ENCODE results near the gene GLCE.
"Not testable (repeated sequence)": the region's sequence is repeated elsewhere in the genome, so short reads cannot be mapped to it uniquely, and the experiment has no call there.

GLCE gene

DNA sequence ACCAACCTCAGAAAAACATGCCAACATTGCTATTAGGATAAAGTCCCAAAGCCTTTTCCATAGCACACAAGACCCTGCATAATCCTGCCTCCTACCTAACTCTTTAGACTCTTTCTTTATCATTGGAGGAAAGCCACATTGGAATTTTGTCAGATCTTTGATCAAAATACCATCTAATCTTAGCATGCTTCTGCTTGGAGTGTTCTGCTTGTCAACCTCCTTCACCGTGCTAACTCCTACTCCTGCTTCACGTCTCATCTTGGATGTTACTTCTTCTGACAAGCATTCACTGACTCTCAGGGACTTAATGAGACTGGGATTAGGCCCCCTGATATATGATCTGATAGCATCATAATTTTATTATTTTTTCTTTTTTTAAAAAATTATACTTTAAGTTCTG lies 7.4 kb upstream of the GLCE start:
- Histone ChIP-seq H3K4me1 (ENCODE audit: control insufficient read depth, insufficient read depth, low read length) (peaks cover 28% of the 10 kb centered on the region), H3K9me3 (ENCODE audit: control insufficient read depth, low read length) (no peaks in the 10 kb centered on the region), H3K27me3 (ENCODE audit: control insufficient read depth, insufficient read depth, low read length) (no peaks in the 10 kb centered on the region), H3K36me3 (ENCODE audit: control insufficient read depth, insufficient read depth, low read length) (no peaks in the 10 kb centered on the region), H3K9ac (ENCODE audit: low read length) (no peak overlapping the region), H3K4me3 (ENCODE audit: low read length) (no peak overlapping the region)

GRCh38 chr15:69153587-69153986 lies 6.8 kb upstream of the GLCE start:
- H3K9ac ChIP-seq (ENCODE audit: low read length); H3K4me3 ChIP-seq (ENCODE audit: low read length): not testable (repeated sequence)

GRCh38 chr15:69154078-69154477 lies 6.4 kb upstream of the GLCE start:
- Histone ChIP-seq H3K9ac (ENCODE audit: low read length) (no peak overlapping the region), H3K4me3 (ENCODE audit: low read length) (no peak overlapping the region), H3K9me3 (ENCODE audit: control insufficient read depth, low read length) (no peaks in the 10 kb centered on the region), H3K27me3 (ENCODE audit: control insufficient read depth, insufficient read depth, low read length) (no peaks in the 10 kb centered on the region), H3K36me3 (ENCODE audit: control insufficient read depth, insufficient read depth, low read length) (no peaks in the 10 kb centered on the region), H3K4me1 (ENCODE audit: control insufficient read depth, insufficient read depth, low read length) (peaks cover 28% of the 10 kb centered on the region)

More at GRCh38 chr15:69153587-69153986, 6.8 kb upstream of the GLCE start:
- H3K9me3 ChIP-seq (ENCODE audit: control insufficient read depth, low read length); H3K36me3 ChIP-seq (ENCODE audit: control insufficient read depth, insufficient read depth, low read length); H3K27me3 ChIP-seq (ENCODE audit: control insufficient read depth, insufficient read depth, low read length): not testable (repeated sequence)
- peaks cover 28% of the 10 kb centered on the region for H3K4me1 ChIP-seq (ENCODE audit: control insufficient read depth, insufficient read depth, low read length)

DNA sequence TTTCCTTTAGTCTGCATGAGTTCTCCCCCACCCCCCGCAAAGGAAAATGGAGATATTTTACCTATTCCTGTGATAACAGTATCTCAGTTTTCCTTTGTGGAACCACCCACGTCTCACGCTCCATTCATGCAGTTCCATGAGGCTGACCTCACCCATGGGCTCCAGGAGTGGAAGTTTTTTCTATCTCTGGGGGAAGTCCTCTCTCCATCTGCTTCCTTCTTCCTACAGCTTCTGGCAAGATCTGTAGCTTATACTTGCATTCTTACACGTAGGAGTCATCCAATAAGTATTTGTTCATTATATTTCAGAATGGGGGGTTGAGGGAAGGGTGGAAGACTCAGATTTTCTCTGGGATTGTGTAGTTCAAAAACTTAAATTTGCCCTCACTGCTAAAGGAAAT lies 5.8 kb upstream of the GLCE start:
- Histone ChIP-seq H3K36me3 (ENCODE audit: control insufficient read depth, insufficient read depth, low read length) (no peaks in the 10 kb centered on the region), H3K27me3 (ENCODE audit: control insufficient read depth, insufficient read depth, low read length) (no peaks in the 10 kb centered on the region), H3K9ac (ENCODE audit: low read length) (no peak overlapping the region), H3K4me1 (ENCODE audit: control insufficient read depth, insufficient read depth, low read length) (peaks cover 30% of the 10 kb centered on the region), H3K9me3 (ENCODE audit: control insufficient read depth, low read length) (no peaks in the 10 kb centered on the region), H3K4me3 (ENCODE audit: low read length) (no peak overlapping the region)

DNA sequence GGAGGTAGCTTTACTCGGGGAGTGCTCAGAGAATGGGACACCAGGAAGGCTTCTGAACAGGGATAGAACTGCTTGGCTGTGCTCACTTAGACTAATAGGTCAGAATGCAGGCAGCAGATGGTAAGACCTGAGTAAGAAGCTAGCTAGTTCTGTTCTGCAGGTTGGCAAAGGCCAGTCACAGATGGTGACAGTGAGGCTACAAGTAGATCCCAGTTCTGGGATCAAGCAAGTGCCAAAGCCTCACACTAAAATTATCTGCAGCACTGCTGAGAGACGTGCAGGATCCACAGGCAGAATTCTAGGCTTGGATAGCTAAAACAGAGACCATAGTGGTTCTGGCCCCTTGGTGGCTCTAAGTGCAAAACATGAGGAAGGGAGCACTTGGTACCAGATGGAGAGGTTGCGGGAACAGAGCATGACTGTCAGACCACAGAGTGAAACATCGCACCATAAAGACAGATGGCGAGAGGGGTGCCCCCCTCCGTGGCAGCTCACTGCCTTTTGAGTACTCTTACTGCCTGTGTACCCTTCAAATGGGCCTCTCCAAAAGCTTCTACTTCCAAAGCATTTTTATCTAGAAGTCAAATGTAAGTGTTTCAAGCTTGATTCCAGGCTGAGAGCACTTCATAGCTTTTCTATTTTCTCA lies 3.6 kb upstream of the GLCE start:
- H3K36me3 ChIP-seq (ENCODE audit: control insufficient read depth, insufficient read depth, low read length), result no peaks in the 10 kb centered on the region
- no peaks in the 10 kb centered on the region for H3K9me3 ChIP-seq (ENCODE audit: control insufficient read depth, low read length)
- H3K4me1 ChIP-seq (ENCODE audit: control insufficient read depth, insufficient read depth, low read length), result peaks cover 18% of the 10 kb centered on the region
- no peaks in the 10 kb centered on the region for H3K27me3 ChIP-seq (ENCODE audit: control insufficient read depth, insufficient read depth, low read length)
- no peak overlapping the region for H3K9ac ChIP-seq (ENCODE audit: low read length)
- no peak overlapping the region for H3K4me3 ChIP-seq (ENCODE audit: low read length)

DNA sequence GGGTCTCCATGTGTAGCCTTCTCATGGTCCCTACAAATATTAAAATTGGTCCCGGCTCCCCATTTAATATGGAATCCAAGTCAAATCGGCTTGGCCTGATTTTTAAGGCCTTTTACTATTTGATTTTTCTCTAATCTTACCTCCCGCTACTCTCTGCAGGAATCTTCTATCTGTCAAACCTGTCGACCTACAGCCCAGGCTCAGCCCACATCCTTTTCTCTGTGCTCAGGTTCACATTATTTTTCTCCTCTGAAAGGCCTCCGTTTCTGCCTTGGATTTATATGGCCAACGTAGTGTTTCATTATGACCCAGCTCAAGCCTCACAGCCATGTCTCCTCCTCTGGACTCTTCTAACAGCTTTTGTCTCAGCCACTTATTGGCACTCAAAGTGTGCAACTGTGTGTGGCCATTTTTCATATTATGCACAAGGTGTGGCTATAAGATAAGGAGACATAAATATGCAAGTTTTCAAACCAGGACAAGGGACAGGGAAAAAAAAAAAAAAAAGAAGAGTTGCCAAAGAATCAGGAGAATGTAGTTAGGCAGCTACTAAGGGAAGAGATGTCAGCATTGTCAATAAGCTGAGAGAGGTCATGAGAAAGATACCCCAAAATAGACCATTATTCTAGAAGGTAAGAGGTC lies 2.1 kb upstream of the GLCE start:
- Histone ChIP-seq H3K4me1 (ENCODE audit: control insufficient read depth, insufficient read depth, low read length) (peaks cover 24% of the 10 kb centered on the region), H3K9me3 (ENCODE audit: control insufficient read depth, low read length) (no peaks in the 10 kb centered on the region), H3K9ac (ENCODE audit: low read length) (no peak overlapping the region), H3K27me3 (ENCODE audit: control insufficient read depth, insufficient read depth, low read length) (no peaks in the 10 kb centered on the region), H3K36me3 (ENCODE audit: control insufficient read depth, insufficient read depth, low read length) (no peaks in the 10 kb centered on the region), H3K4me3 (ENCODE audit: low read length) (no peak overlapping the region)

- Histone ChIP-seq H3K36me3 (ENCODE audit: control insufficient read depth, insufficient read depth, low read length) (no peaks in the 10 kb centered on the region), H3K9me3 (ENCODE audit: control insufficient read depth, low read length) (no peaks in the 10 kb centered on the region), H3K4me1 (ENCODE audit: control insufficient read depth, insufficient read depth, low read length) (peaks cover 25% of the 10 kb centered on the region), H3K4me3 (ENCODE audit: low read length) (no peak overlapping the region), H3K27me3 (ENCODE audit: control insufficient read depth, insufficient read depth, low read length) (no peaks in the 10 kb centered on the region), H3K9ac (ENCODE audit: low read length) (no peak overlapping the region)
Measured at GRCh38 chr15:69158843-69159240, 1.6 kb upstream of the GLCE start.

DNA sequence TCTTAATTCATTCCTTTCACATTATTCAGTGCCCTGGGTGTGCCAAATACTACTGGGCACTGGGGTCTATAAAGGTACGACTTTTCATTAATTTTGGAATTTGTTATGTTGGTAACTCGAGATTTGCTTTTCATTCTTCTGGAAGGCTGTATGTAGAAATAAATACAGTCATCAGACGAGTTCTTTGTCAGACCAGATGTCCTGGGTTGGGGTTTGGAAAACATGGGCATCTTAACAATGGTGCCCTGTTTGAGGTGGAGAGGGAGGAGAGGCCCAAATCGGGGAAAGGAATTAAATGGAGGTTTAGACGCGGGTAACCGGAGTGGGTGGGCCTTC lies 662 bp upstream of the GLCE start:
- Histone ChIP-seq H3K4me3 (ENCODE audit: low read length) (peak overlapping the region; percentile 51), H3K9me3 (ENCODE audit: control insufficient read depth, low read length) (no peaks in the 10 kb centered on the region), H3K9ac (ENCODE audit: low read length) (peak overlapping the region; percentile 90), H3K36me3 (ENCODE audit: control insufficient read depth, insufficient read depth, low read length) (no peaks in the 10 kb centered on the region), H3K4me1 (ENCODE audit: control insufficient read depth, insufficient read depth, low read length) (peaks cover 18% of the 10 kb centered on the region), H3K27me3 (ENCODE audit: control insufficient read depth, insufficient read depth, low read length) (no peaks in the 10 kb centered on the region)

DNA sequence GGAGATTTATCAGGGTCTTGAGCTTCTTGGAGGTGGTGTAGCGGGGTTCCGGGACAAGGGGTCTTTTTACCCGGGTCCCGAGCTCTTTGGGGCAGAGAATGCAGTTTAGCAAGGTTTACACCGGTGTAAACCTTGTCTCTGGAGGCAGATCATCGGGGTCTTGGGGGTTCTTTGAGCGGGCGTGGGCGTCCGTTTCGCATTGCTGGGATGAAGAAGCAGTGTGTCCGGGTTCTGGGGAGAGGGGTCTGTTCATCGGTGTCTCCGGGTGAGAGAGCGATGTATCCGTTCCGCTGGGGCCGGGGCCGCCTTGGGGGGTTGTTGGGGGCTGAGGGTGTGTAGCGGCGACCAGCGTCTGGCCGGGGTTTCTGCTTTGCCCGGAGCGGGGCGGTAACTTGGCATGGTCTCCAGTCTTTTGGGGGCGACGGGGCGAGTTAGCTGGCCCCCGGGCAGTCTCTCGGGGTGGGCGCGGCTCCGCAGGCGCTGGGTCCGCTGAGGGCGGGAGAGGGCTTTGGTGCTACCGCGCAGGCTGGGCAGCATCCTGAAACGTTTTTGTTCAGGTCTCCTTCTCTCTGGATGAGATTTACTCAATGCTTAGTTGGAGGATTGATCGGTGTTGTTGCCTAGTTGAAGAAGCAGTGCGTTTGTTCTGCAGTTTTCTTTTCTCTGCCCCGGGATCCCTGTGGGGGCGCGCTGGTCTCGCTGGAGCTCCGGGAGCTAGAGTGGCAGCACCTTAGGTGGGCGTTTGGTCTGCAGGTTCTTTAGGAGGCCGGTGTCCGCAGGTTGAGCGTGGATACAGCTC lies 843 bp downstream of the GLCE start:
- Histone ChIP-seq H3K27me3 (ENCODE audit: control insufficient read depth, insufficient read depth, low read length) (no peaks in the 10 kb centered on the region), H3K36me3 (ENCODE audit: control insufficient read depth, insufficient read depth, low read length) (no peaks in the 10 kb centered on the region), H3K4me1 (ENCODE audit: control insufficient read depth, insufficient read depth, low read length) (peaks cover 23% of the 10 kb centered on the region), H3K9ac (ENCODE audit: low read length) (peak overlapping the region; percentile 90), H3K4me3 (ENCODE audit: low read length) (peak overlapping the region; percentile 90), H3K9me3 (ENCODE audit: control insufficient read depth, low read length) (no peaks in the 10 kb centered on the region)

GRCh38 chr15:69161878-69162213 lies 1.4 kb downstream of the GLCE start:
- Histone ChIP-seq H3K27me3 (ENCODE audit: control insufficient read depth, insufficient read depth, low read length) (no peaks in the 10 kb centered on the region), H3K4me1 (ENCODE audit: control insufficient read depth, insufficient read depth, low read length) (peaks cover 23% of the 10 kb centered on the region), H3K9ac (ENCODE audit: low read length) (peak overlapping the region; percentile 90), H3K4me3 (ENCODE audit: low read length) (peak overlapping the region; percentile 90), H3K9me3 (ENCODE audit: control insufficient read depth, low read length) (no peaks in the 10 kb centered on the region), H3K36me3 (ENCODE audit: control insufficient read depth, insufficient read depth, low read length) (no peaks in the 10 kb centered on the region)

DNA sequence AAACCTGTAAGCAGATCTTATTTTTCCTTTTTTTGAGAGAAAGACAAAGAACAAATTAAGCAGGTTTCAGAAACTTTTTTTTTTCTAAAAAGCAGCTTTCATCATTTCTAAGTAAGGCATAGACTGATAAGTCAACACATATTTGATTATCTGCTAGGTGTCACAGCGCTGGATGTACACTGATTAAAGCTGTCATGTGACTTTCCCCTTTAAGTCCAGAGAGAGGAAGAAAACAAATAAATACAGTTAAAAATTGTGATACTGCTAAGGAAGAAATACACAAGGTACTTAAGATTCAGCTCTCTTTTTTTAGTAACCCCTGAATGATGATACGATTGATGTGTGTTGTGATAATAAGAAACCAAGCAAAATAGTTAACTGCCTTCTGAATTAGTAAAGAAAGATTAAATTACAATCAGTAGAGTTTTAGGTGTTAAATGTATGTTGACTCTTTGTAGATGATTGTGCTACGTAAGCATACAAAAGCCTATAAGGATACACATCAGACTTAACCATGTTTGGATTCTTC lies 2.8 kb downstream of the GLCE start:
- H3K9ac ChIP-seq (ENCODE audit: low read length), result no peak overlapping the region
- H3K4me1 ChIP-seq (ENCODE audit: control insufficient read depth, insufficient read depth, low read length), result peaks cover 23% of the 10 kb centered on the region
- no peaks in the 10 kb centered on the region for H3K9me3 ChIP-seq (ENCODE audit: control insufficient read depth, low read length)
- H3K36me3 ChIP-seq (ENCODE audit: control insufficient read depth, insufficient read depth, low read length), result no peaks in the 10 kb centered on the region
- no peaks in the 10 kb centered on the region for H3K27me3 ChIP-seq (ENCODE audit: control insufficient read depth, insufficient read depth, low read length)
- no peak overlapping the region for H3K4me3 ChIP-seq (ENCODE audit: low read length)
